ENCODE data around the gene S100P.
"Not testable (repeated sequence)": the region's sequence is repeated elsewhere in the genome, so short reads cannot be mapped to it uniquely, and the experiment has no call there.

- not testable (repeated sequence) for TF ChIP-seq CTCF (conservative IDR thresholded peaks at IDR 0.05); EZH2 (IDR thresholded peaks at IDR 0.05; ENCODE audit: low read depth)
These were observed 31.8 kb downstream of the S100P start for GRCh38 chr4:6725427-6725961.

Data from PC-9 (cell line).